HepG2 (cell line): ENCODE results near the gene USP9X.

Experiments used
- CTCF ChIP-seq: sonication (generic); formaldehyde crosslinking; IDR thresholded peaks from 2 replicates; pipeline ENCODE4 v1.5.0; 2020; ENCODE audit warnings: mild to moderate bottlenecking, missing genetic modification reagents, moderate library complexity
- JUN ChIP-seq: sonication (generic); formaldehyde crosslinking; IDR thresholded peaks from 2 replicates; pipeline ENCODE4 v1.4.0; 2020; ENCODE audit warnings: mild to moderate bottlenecking, missing genetic modification reagents
- ZNF180 ChIP-seq: sonication (generic); formaldehyde crosslinking; IDR thresholded peaks from 2 replicates; pipeline ENCODE4 v1.4.0; 2020; ENCODE audit warnings: low read depth, missing genetic modification reagents, borderline replicate concordance
- ZNF230 ChIP-seq: sonication (generic); formaldehyde crosslinking; IDR thresholded peaks from 2 replicates; pipeline ENCODE4 v1.4.0; 2020; ENCODE audit warnings: mild to moderate bottlenecking, missing genetic modification reagents

DNA sequence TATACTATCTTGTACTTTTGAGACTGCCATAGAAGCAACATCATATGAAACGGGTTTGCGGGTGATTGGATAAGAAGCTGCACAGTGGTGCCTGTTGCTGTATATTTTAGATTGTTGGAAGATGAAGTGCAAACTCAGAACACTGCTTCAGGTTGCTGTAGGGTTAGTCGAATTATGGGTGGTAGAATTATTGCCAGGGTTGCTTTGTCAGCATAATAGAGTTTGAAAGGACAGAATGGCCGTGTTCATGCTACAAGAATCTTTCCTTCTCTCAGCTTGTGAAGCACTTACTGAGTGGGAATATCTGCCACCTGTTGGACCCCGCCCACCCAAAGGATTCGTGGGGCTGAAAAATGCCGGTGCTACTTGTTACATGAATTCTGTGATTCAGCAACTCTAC, 115.5 kb downstream of the USP9X start:
- TF ChIP-seq JUN: no peak
- no peak for TF ChIP-seq CTCF (CRISPR knock-in tag)
- no peak for TF ChIP-seq ZNF180 (CRISPR knock-in tag)
- TF ChIP-seq ZNF230 (CRISPR knock-in tag): no peak
